NCI-H187 (cell line): ENCODE results near the gene APOBEC3B.
"Not testable (repeated sequence)": the region's sequence is repeated elsewhere in the genome, so short reads cannot be mapped to it uniquely, and the experiment has no call there.

Experiments
- DNase-seq, 2 experiments: peaks; one replicate each; lab custom pipeline; 2025; lab: John Stamatoyannopoulos, UW

Gene APOBEC3B

GRCh38 chr22:39031434-39032295 lies 49.5 kb downstream of the APOBEC3B start:
- not testable (repeated sequence) for DNase-seq

- not testable (repeated sequence) for DNase-seq
Observed at GRCh38 chr22:39037071-39037470, 54.9 kb downstream of the APOBEC3B start.

DNA sequence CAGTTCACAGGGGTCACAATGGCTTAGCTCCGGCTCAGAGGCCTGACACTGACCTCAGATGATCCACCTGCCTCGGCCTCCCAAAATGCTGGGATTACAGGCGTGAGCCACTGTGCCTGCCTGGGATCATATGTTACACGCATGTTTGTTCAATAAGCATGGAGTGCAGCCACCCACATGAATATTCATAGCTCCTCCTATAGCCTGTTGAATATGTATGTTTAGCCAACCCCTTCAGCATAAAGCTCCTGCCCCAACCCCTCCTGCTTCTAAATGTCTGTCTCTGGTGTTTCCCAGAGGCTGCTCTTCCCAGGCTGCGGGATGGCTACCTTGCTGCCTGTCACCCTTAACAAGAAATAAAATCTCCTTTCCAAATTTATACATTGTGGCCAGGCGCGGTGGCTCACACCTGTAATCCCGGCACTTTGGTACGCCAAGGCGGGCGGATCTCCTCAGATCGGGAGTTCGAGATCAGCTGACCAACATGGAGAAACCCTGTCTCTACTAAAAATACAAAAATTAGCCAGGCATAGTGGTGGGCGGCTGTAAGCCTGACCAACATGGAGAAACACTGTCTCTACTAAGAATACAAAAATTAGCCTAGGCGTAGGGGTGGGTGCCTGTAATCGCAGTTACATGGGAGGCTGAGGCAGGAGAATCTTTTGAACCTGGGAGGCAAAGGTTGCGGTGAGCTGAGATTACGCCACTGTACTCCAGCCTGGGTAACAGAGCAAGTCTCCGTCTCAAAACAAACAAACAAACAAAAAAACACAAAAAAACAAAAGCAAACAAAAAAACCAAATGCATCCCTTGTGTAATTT lies 57.4 kb downstream of the APOBEC3B start:
- no peak for DNase-seq

- not testable (repeated sequence) for DNase-seq
Observed at GRCh38 chr22:39040155-39040537, 58.0 kb downstream of the APOBEC3B start.

GRCh38 chr22:39040538-39041296 lies 58.6 kb downstream of the APOBEC3B start, which contains the start of gene APOBEC3F:
APOBEC3F (plus strand) TSS chr22:39040864; CDS start chr22:39040961, 97 bp downstream.
- not testable (repeated sequence) for DNase-seq

- DNase-seq, result no peak
Observed at GRCh38 chr22:39041908-39042307, 59.8 kb downstream of the APOBEC3B start.
